RWPE2 (cell line): Measurements from ENCODE around the gene CD82.
A peak's percentile ranks its signal among the peaks of the same experiment; 100 is the strongest.

ENCODE experiments used
- ATAC-seq: fragments of 200-7000 bp; cut with Tn5 transposase; 3 replicates; pipeline ENCODE4 v1.9.1; 2021; ENCODE audit warnings: low read depth
- DNase-seq: peaks from one replicate; pipeline ENCODE4 v3.0.0-alpha.2; 2020; ENCODE audit warnings: low spot score
- H3K27ac ChIP-seq: fragments of 450-650 bp; 2 replicates; pipeline ENCODE4 v1.5.1; 2017; ENCODE audit warnings: mild to moderate bottlenecking; ENCODE audit not compliant: poor library complexity, severe bottlenecking
- H3K27me3 ChIP-seq: fragments of 250-450 bp; sonication (Bioruptor Pico); 2 replicates; pipeline ENCODE4 v1.5.1; 2021; ENCODE audit warnings: mild to moderate bottlenecking, moderate library complexity; ENCODE audit not compliant: insufficient read depth, poor library complexity, severe bottlenecking
- H3K36me3 ChIP-seq: fragments of 250-450 bp; sonication (Bioruptor Pico); 2 replicates; pipeline ENCODE4 v1.5.1; 2020; ENCODE audit warnings: low read depth, mild to moderate bottlenecking, moderate library complexity
- H3K4me1 ChIP-seq: fragments of 250-450 bp; sonication (Bioruptor Pico); 2 replicates; pipeline ENCODE4 v1.5.1; 2021; ENCODE audit warnings: mild to moderate bottlenecking, moderate library complexity; ENCODE audit not compliant: insufficient read depth, poor library complexity, severe bottlenecking
- H3K4me3 ChIP-seq: fragments of 250-450 bp; sonication (Bioruptor Pico); 2 replicates; pipeline ENCODE4 v1.5.1; 2021; ENCODE audit warnings: mild to moderate bottlenecking, moderate library complexity; ENCODE audit not compliant: severe bottlenecking
- H3K9me3 ChIP-seq: fragments of 250-450 bp; sonication (Bioruptor Pico); 2 replicates; pipeline ENCODE4 v1.5.1; 2021; ENCODE audit warnings: mild to moderate bottlenecking, moderate library complexity; ENCODE audit not compliant: severe bottlenecking
- CTCF ChIP-seq: fragments of 450-650 bp; IDR thresholded peaks from one replicate; pipeline ENCODE4 v1.5.1; 2017; ENCODE audit warnings: mild to moderate bottlenecking, moderate library complexity; ENCODE audit not compliant: poor library complexity, severe bottlenecking

CD82 gene

GRCh38 chr11:44564670-44565210 is 723 bp upstream of the CD82 start:
- TF ChIP-seq CTCF = no peak
- Histone ChIP-seq H3K27me3 (no peaks in the 10 kb centered on the region), H3K36me3 (peaks cover 4% of the 10 kb centered on the region; the same call in 1 of the 2 replicates), H3K4me3 (peak overlapping the region; percentile 24), H3K4me1 (peaks cover 46% of the 10 kb centered on the region), H3K27ac (peak overlapping the region; percentile 96), H3K9me3 (no peaks in the 10 kb centered on the region)
- peak; percentile 70 for ATAC-seq
- peak; percentile 97 for DNase-seq

GRCh38 chr11:44565953-44566949 is 788 bp downstream of the CD82 start:
- no peak for TF ChIP-seq CTCF
- no peak for ATAC-seq
- no peaks in the 10 kb centered on the region for H3K9me3 ChIP-seq
- no peak for DNase-seq
- H3K27ac ChIP-seq = peak overlapping the region; percentile 96
- H3K4me1 ChIP-seq = peaks cover 41% of the 10 kb centered on the region
- peak overlapping the region; percentile 54 for H3K4me3 ChIP-seq
- no peaks in the 10 kb centered on the region for H3K27me3 ChIP-seq
- peaks cover 5% of the 10 kb centered on the region; the same call in 1 of the 2 replicates for H3K36me3 ChIP-seq

- peaks cover 9% of the 10 kb centered on the region; the same call in 1 of the 2 replicates for H3K36me3 ChIP-seq
- ATAC-seq (no peak), DNase-seq (peak; percentile 38)
- no peaks in the 10 kb centered on the region for H3K27me3 ChIP-seq
- peak overlapping the region; percentile 83 for H3K27ac ChIP-seq
- no peaks in the 10 kb centered on the region for H3K9me3 ChIP-seq
- H3K4me1 ChIP-seq = peaks cover 31% of the 10 kb centered on the region
- TF ChIP-seq CTCF = no peak
- no peak overlapping the region for H3K4me3 ChIP-seq
Observed at GRCh38 chr11:44566952-44567875, 1.8 kb downstream of the CD82 start.

- peak overlapping the region; percentile 83 for H3K27ac ChIP-seq
- no peak overlapping the region for H3K4me3 ChIP-seq
- H3K27me3 ChIP-seq = no peaks in the 10 kb centered on the region
- ATAC-seq = no peak
- DNase-seq = no peak
- H3K4me1 ChIP-seq = peaks cover 29% of the 10 kb centered on the region
- no peak for TF ChIP-seq CTCF
- peaks cover 15% of the 10 kb centered on the region; the same call in 1 of the 2 replicates for H3K36me3 ChIP-seq
- H3K9me3 ChIP-seq = no peaks in the 10 kb centered on the region
Observed at GRCh38 chr11:44567876-44568256, 2.4 kb downstream of the CD82 start.
